Measurements from ENCODE around the gene B4GALT2.

- TF ChIP-seq SMC3 (IDR thresholded peaks at IDR 0.05; ENCODE audit: low read depth, low read length) (no peak), BHLHE40 (IDR thresholded peaks at IDR 0.05; ENCODE audit: low read depth, low read length) (no peak)
Observed at GRCh38 chr1:43930168-43930948, 48.7 kb upstream of the B4GALT2 start.

Measured in IMR-90 (cell line).